ENCODE data around the gene HOXB13. TPM values are rescaled to one million over a fixed set of nuclear protein-coding genes. Genes with fewer than 3 reads are reported as not detected.
"Not testable (repeated sequence)": the region's sequence is repeated elsewhere in the genome, so short reads cannot be mapped to it uniquely, and the experiment has no call there.

The HOXB13 gene
- total RNA-seq, 1 donor = not detected

DNA sequence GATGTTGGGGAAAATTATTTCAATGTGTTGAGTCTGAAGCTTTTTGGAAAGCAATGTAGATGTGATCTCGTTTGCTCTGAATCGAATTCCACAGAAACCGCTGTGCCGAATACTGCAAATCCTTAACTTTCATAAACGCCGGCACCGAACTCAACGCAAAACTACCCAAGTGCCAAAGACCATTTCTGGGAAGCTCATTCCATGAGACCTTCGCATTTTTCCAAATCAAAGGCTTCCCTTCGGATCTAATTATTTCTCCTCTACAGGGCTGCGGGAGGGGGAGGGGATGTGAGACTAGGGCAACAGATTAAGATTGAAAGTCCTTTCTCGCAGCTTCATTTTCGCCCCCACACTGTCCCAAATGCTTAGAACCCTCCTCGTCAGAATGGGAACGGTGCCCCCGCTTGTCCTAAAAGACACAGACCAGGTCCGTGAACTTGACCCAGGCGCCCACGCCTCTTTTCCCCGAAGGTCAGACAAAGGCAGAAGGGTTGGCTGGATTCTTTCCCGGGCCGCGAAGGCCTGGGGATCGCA, 10.3 kb downstream of the HOXB13 start:
- no peak for DNase-seq (ENCODE audit: low read depth)
- TF ChIP-seq, protein P1, sequence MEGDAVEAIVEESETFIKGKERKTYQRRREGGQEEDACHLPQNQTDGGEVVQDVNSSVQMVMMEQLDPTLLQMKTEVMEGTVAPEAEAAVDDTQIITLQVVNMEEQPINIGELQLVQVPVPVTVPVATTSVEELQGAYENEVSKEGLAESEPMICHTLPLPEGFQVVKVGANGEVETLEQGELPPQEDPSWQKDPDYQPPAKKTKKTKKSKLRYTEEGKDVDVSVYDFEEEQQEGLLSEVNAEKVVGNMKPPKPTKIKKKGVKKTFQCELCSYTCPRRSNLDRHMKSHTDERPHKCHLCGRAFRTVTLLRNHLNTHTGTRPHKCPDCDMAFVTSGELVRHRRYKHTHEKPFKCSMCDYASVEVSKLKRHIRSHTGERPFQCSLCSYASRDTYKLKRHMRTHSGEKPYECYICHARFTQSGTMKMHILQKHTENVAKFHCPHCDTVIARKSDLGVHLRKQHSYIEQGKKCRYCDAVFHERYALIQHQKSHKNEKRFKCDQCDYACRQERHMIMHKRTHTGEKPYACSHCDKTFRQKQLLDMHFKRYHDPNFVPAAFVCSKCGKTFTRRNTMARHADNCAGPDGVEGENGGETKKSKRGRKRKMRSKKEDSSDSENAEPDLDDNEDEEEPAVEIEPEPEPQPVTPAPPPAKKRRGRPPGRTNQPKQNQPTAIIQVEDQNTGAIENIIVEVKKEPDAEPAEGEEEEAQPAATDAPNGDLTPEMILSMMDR (IDR thresholded peaks at IDR 0.05; ENCODE audit: insufficient read depth, low read length) = no peak
- no peak overlapping the region for H3K4me3 ChIP-seq (ENCODE audit: low read depth, low read length)

DNA sequence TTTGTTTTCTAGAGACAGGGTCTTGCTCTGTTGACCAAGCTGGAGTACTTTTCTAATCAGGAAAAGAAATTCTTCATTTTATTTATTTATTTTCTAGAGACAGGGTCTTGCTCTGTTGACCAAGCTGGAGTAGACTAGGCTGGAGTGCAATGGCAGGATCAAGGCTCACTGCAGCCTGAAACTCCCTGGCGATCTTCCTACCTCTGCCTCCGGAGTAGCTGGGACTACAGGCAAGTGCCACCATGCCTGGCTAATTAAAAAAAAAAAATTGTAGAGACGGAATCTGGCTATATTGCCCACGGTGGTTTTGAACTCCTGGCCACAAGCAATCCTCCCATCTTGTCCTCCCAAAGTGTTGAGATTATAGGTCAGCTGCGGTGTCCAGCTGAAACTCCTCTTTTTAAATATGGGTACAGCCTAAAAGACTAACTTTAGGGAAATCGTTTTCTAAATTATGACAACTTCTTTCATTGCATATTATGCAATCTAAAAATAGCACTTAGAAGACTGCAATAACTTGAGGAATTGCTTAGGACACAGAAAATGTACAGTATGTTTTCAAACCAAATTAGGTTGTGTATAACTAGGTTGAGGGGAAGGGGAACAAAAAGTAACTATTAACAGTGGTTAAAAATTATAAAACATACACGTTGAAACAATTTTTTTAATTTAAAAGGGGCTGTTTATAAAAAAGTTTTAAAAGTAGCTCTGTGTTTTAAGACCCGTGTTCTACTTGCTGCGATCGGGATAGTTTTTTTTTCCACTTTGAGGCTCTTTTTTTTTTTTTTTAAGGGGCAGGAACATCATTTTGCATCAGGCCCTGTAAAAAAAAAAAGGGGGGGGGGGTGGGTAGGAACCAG, 11.0 kb downstream of the HOXB13 start:
- TF ChIP-seq, protein P1 (IDR thresholded peaks at IDR 0.05; ENCODE audit: insufficient read depth, low read length) = no peak
- H3K4me3 ChIP-seq (ENCODE audit: low read depth, low read length) = no peak overlapping the region
- DNase-seq (ENCODE audit: low read depth) = no peak

DNA sequence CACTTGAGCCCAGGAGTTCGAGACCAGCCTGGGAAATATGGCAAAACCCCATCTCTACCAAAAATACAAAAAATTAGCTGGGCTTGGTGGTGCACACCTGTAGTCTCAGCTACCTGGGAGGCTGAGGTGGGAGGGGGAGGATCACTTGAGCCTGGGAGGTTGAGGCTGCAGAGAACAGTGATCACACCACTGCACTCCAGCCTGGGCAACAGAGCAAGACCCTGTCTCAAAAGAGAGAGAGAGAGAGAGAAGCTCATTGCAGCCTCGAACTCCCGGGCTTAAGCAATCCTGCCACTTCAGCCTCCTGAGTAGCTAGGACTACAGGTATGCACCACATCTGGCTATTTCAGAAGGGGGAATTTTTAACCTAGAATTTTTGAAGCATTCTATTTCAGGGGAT, 12.0 kb downstream of the HOXB13 start:
- not testable (repeated sequence) for DNase-seq (ENCODE audit: low read depth); H3K4me3 ChIP-seq (ENCODE audit: low read depth, low read length)

DNA sequence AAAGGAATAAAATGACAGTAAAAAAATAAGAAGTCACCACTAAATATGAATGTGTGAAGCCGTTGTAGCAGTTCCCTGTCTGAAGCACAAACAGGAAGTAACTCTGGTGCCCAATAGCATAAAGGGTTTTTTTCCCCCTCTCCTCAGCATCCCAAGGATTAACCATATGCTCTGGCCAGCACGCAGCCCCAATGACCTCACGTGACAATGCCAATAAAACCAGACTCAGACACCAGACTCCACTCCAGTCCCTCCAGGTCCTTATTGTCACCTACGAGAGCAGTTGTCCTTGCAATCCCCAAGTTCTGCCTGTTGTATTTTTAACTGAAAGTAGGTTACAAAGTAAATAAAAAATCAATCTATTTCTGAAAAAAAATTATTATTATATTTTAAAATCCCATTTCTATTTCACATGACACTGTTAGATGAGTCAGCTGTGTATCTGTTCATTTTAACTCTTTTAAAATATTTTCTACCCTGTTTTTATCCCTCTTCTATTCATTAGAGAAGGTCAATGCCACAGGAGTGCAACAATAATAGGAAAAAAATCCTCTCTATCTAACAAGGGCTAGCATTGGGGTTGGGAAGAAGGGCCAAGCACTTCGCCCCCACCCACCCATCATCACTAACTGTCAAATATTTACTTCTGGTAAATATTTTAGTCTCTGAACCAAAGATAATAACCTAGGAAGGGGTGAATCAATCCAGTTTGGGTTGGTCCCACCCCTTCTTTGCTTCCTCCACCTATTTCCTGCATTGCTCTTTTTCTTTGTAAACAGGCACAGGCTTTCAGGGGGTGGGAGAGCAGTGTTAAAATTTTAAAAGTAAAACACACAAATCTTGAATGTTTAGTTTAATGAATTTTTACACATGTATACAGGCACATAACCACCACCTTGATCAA, 12.8 kb downstream of the HOXB13 start:
- TF ChIP-seq, protein P1 (IDR thresholded peaks at IDR 0.05; ENCODE audit: insufficient read depth, low read length) = no peak
- no peak overlapping the region for H3K4me3 ChIP-seq (ENCODE audit: low read depth, low read length)
- DNase-seq (ENCODE audit: low read depth) = no peak

DNA sequence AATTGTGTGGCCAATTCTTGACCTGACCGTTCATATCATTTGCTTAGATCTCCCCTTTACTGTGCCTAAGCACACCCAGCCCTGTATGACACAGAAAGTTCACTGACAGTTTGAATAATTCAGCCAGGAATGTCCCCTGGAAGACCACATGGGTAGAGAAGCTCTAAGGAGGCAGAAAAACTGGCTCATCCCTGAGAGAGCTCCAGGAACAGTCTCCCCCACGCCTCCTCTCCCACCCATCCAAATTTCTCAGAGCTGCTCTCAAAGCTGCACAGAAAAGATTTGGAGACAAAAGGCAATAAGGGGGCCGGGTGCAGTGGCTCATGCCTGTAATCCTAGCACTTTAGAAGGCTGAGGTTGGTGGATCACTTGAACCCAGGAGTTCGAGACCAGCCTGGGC, 17.4 kb downstream of the HOXB13 start:
- TF ChIP-seq, protein P1 (IDR thresholded peaks at IDR 0.05; ENCODE audit: insufficient read depth, low read length) = no peak
- no peak for DNase-seq (ENCODE audit: low read depth)

DNA sequence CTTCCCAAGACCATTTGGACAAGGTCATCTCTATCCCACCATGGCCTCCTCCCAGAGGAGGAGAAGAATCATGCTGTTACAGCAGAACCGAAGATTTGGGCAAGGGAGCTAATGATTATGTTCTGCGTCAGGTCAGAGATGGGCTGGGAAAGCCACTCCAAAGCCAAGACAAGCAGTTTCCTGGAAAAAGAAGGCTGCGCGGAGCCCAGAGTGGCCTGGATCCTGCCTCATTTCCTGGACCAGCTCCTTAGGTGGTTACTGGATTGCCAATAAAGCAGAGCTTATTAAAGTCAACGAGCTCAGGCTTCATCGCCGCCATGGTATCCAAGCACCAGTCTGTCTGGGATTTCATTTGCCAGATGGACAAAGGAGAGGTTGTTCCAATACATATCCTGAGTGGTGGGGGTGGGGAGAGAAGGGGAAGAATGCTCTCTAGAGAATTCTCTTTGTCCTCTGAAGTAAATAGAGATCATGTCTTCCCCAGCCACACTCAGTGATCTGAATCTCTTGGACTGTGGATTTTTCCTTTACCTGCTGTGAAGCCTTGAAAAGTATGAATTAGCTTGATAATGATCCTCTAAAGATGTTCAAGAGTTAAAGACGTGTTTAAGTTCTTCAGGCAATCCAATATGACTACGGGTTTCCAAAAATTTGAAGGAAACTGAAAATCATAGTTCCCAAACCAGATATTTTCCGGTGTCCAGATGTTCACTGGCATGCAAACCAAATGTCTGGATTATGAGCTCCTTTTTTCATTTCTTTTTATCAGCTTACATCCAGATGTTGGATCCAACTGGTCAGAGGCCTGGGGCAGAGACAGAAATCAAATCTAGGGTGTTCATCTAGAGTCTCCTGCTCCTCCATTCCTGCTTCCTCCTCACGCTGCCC, 23.9 kb downstream of the HOXB13 start:
- no peak for DNase-seq (ENCODE audit: low read depth)
- no peak overlapping the region for H3K4me3 ChIP-seq (ENCODE audit: low read depth, low read length)
- TF ChIP-seq, protein P1 (IDR thresholded peaks at IDR 0.05; ENCODE audit: insufficient read depth, low read length) = no peak

More for the DNA sequence above, 17.4 kb downstream of the HOXB13 start:
- no peak overlapping the region for H3K4me3 ChIP-seq (ENCODE audit: low read depth, low read length)
